ENCODE measurements around the gene TACC3.

TACC3 gene

GRCh38 chr4:1748465-1748995, 27.2 kb downstream of the TACC3 start:
- Mint-ChIP-seq H3K27ac (no peak overlapping the region), H3K36me3 (ENCODE audit: insufficient read depth) (peaks cover 14% of the 10 kb centered on the region), H3K4me1 (ENCODE audit: low read depth in 2 of 2) (peaks cover 0 to 2% of the 10 kb centered on the region in 2 donors), H3K9me3 (no peaks in the 10 kb centered on the region), H3K27me3 (peaks cover 0 to 11% of the 10 kb centered on the region in 2 donors), H3K4me3 (no peak overlapping the region)
- ATAC-seq (replicated peaks) = peak; percentile 71
- DNase-seq = peak; percentile 72 to 73 (median 72)

DNA sequence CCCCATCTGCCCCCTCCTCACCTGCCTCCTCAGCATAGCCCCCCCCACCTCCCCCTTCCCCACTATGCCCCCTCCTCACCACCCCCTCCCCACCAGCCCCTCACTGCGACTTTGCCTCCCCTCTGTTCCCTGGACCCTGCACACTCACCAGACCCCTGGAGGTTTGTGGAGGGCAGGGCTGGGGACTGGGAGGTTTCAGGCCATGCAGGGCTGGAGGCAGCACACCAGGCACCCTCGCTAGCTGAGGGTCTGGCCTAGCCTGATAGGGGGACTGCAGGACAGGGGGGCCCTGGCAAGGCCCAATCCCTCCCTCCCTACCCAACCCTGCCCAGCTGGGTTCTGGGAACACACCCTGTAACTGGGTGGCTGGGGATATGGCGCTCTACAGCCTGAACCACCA, 28.0 kb downstream of the TACC3 start:
- no peaks in the 10 kb centered on the region for H3K9me3 Mint-ChIP-seq
- DNase-seq = no peak
- no peak overlapping the region for H3K4me3 Mint-ChIP-seq

GRCh38 chr4:1749826-1750225, 28.5 kb downstream of the TACC3 start:
- Mint-ChIP-seq H3K27me3 (peaks cover 0 to 11% of the 10 kb centered on the region in 2 donors), H3K4me1 (ENCODE audit: low read depth in 2 of 2) (peaks cover 0 to 2% of the 10 kb centered on the region in 2 donors), H3K36me3 (ENCODE audit: insufficient read depth) (peaks cover 3% of the 10 kb centered on the region), H3K27ac (no peak overlapping the region), H3K4me3 (no peak overlapping the region), H3K9me3 (no peaks in the 10 kb centered on the region)
- DNase-seq (no peak), ATAC-seq (replicated peaks) (no peak)

More for the DNA sequence above, 28.0 kb downstream of the TACC3 start:
- peaks cover 5% of the 10 kb centered on the region for H3K36me3 Mint-ChIP-seq (ENCODE audit: insufficient read depth)
- H3K27me3 Mint-ChIP-seq = peaks cover 0 to 11% of the 10 kb centered on the region in 2 donors
- peaks cover 0 to 2% of the 10 kb centered on the region in 2 donors for H3K4me1 Mint-ChIP-seq (ENCODE audit: low read depth in 2 of 2)
- H3K27ac Mint-ChIP-seq = no peak overlapping the region
- ATAC-seq (replicated peaks) = no peak

DNA sequence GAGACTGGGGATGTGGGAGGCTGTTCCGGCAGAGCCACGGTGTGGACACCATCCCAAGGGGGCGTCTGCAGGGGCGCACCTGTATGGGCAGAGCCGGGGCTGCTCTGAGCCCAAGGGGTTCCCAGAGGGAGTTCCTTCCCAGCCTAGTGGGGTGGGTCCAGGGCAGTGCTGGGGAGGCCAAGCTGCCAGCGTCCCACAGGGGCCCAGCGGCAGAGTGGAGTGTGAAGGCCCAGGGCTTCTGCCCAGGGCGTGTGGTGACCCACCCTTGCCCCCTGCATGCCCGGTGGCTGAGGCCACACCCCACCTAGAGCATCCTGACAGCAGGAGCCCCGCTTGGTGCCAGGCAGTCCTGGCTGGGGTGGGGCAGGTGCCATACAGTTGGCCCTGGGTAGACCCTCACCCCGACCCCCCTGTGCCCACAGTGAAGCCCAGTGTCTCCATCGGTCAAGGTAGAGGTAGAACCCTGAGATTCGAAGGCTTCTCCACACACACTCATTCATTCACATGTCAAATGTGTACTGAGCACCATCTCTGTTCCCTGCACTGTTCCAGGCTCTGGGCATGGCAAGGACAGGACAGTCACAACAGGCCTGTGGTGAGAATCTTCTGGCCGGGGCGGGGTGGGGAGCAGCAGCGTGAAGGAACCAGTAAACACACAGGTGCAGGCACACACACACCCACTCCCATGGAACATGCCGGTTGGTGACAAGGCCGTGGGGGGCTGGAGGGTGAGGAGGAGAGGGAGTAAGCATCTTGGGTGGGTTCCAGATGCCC, 29.2 kb downstream of the TACC3 start:
- no peak for DNase-seq
- H3K36me3 Mint-ChIP-seq (ENCODE audit: insufficient read depth) = peaks cover 3% of the 10 kb centered on the region
- peaks cover 0 to 11% of the 10 kb centered on the region in 2 donors for H3K27me3 Mint-ChIP-seq
- no peaks in the 10 kb centered on the region for H3K9me3 Mint-ChIP-seq
- H3K4me3 Mint-ChIP-seq = no peak overlapping the region
- ATAC-seq (replicated peaks) = no peak
- H3K4me1 Mint-ChIP-seq (ENCODE audit: low read depth in 2 of 2) = peaks cover 0 to 2% of the 10 kb centered on the region in 2 donors
- H3K27ac Mint-ChIP-seq = no peak overlapping the region

GRCh38 chr4:1751155-1751918, 30.0 kb downstream of the TACC3 start:
- no peak overlapping the region for H3K27ac Mint-ChIP-seq
- DNase-seq (no peak), ATAC-seq (replicated peaks) (no peak)
- peaks cover 0 to 2% of the 10 kb centered on the region in 2 donors for H3K4me1 Mint-ChIP-seq (ENCODE audit: low read depth in 2 of 2)
- H3K4me3 Mint-ChIP-seq = no peak overlapping the region
- H3K36me3 Mint-ChIP-seq (ENCODE audit: insufficient read depth) = peaks cover 1% of the 10 kb centered on the region
- no peaks in the 10 kb centered on the region for H3K9me3 Mint-ChIP-seq
- peaks cover 0 to 11% of the 10 kb centered on the region in 2 donors for H3K27me3 Mint-ChIP-seq

DNA sequence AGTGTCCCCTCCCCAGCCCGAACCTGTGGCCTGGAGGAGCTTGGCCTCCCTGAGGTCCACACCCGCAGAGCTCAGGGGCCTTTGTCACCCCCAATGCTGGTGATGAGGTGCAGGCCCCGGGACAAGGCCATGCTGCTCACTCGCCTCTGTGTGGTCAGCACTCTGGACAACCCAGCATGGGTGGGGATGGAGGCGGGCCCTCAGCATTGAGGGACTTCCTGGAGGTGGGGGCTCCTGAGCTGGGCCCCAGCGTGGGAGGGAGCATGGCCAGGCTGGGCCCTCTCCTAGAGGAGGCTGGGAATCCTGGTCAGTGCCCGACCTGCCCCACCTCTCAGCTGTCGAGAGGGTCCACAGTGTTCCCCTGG, 30.6 kb downstream of the TACC3 start:
- no peak for ATAC-seq (replicated peaks)
- Mint-ChIP-seq H3K4me3 (no peak overlapping the region), H3K27ac (no peak overlapping the region), H3K27me3 (peaks cover 0 to 11% of the 10 kb centered on the region in 2 donors), H3K4me1 (ENCODE audit: low read depth in 2 of 2) (peaks cover 0 to 2% of the 10 kb centered on the region in 2 donors), H3K36me3 (ENCODE audit: insufficient read depth) (no peaks in the 10 kb centered on the region), H3K9me3 (no peaks in the 10 kb centered on the region)
- DNase-seq = no peak

GRCh38 chr4:1752284-1753041, 31.1 kb downstream of the TACC3 start:
- no peaks in the 10 kb centered on the region for H3K9me3 Mint-ChIP-seq
- ATAC-seq (replicated peaks) (no peak), DNase-seq (no peak)
- H3K36me3 Mint-ChIP-seq (ENCODE audit: insufficient read depth) = no peaks in the 10 kb centered on the region
- H3K27me3 Mint-ChIP-seq = peaks cover 0 to 11% of the 10 kb centered on the region in 2 donors
- no peak overlapping the region for H3K4me3 Mint-ChIP-seq
- H3K4me1 Mint-ChIP-seq (ENCODE audit: low read depth in 2 of 2) = peaks cover 0 to 2% of the 10 kb centered on the region in 2 donors
- no peak overlapping the region for H3K27ac Mint-ChIP-seq

GRCh38 chr4:1753294-1753696, 32.0 kb downstream of the TACC3 start:
- H3K9me3 Mint-ChIP-seq = no peaks in the 10 kb centered on the region
- no peak for DNase-seq
- H3K4me1 Mint-ChIP-seq (ENCODE audit: low read depth in 2 of 2) = peaks cover 0 to 2% of the 10 kb centered on the region in 2 donors
- no peak overlapping the region for H3K4me3 Mint-ChIP-seq
- no peaks in the 10 kb centered on the region for H3K36me3 Mint-ChIP-seq (ENCODE audit: insufficient read depth)
- ATAC-seq (replicated peaks) = no peak
- peaks cover 0 to 11% of the 10 kb centered on the region in 2 donors for H3K27me3 Mint-ChIP-seq
- H3K27ac Mint-ChIP-seq = no peak overlapping the region

GRCh38 chr4:1753697-1754311, 32.5 kb downstream of the TACC3 start:
- DNase-seq (no peak), ATAC-seq (replicated peaks) (no peak)
- H3K9me3 Mint-ChIP-seq = no peaks in the 10 kb centered on the region
- H3K4me1 Mint-ChIP-seq (ENCODE audit: low read depth in 2 of 2) = peaks cover 0 to 2% of the 10 kb centered on the region in 2 donors
- no peak overlapping the region for H3K4me3 Mint-ChIP-seq
- H3K27me3 Mint-ChIP-seq = peaks cover 0 to 11% of the 10 kb centered on the region in 2 donors
- H3K36me3 Mint-ChIP-seq (ENCODE audit: insufficient read depth) = no peaks in the 10 kb centered on the region
- no peak overlapping the region for H3K27ac Mint-ChIP-seq

GRCh38 chr4:1754336-1754735, 33.0 kb downstream of the TACC3 start:
- ATAC-seq (replicated peaks) = no peak
- no peaks in the 10 kb centered on the region for H3K9me3 Mint-ChIP-seq
- H3K27me3 Mint-ChIP-seq = peaks cover 0 to 11% of the 10 kb centered on the region in 2 donors
- no peak overlapping the region for H3K4me3 Mint-ChIP-seq
- no peaks in the 10 kb centered on the region for H3K36me3 Mint-ChIP-seq (ENCODE audit: insufficient read depth)
- peaks cover 0 to 2% of the 10 kb centered on the region in 2 donors for H3K4me1 Mint-ChIP-seq (ENCODE audit: low read depth in 2 of 2)
- DNase-seq = no peak
- H3K27ac Mint-ChIP-seq = no peak overlapping the region

GRCh38 chr4:1755297-1755696, 34.0 kb downstream of the TACC3 start:
- ATAC-seq (replicated peaks) (no peak), DNase-seq (no peak)
- Mint-ChIP-seq H3K4me1 (ENCODE audit: low read depth in 2 of 2) (peaks cover 0 to 3% of the 10 kb centered on the region in 2 donors), H3K27ac (no peak overlapping the region), H3K4me3 (no peak overlapping the region), H3K9me3 (no peaks in the 10 kb centered on the region), H3K27me3 (peaks cover 0 to 6% of the 10 kb centered on the region in 2 donors), H3K36me3 (ENCODE audit: insufficient read depth) (no peaks in the 10 kb centered on the region)

DNA sequence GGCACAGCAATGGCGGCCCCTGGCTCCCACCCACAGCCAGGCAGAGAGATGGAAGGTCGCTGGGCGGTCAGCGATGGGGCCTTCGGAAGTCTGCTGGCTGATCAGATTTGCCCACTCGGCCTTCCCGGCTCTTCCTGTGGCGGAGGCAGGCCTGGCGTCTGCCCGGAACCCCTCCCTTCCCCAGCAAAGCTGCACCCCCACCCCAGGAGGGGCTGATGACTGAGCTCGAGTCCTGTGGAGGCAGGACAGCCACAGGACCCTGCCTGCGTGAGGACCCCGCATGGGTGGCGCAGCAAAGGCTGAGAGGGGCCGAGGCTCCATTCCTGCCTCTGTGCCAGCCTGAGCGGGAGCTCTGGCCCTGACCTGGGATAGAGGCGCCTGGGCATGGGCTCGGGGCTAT, 34.8 kb downstream of the TACC3 start:
- ATAC-seq (replicated peaks) = no peak
- DNase-seq = no peak
- Mint-ChIP-seq H3K4me1 (ENCODE audit: low read depth in 2 of 2) (peaks cover 0 to 1% of the 10 kb centered on the region in 2 donors), H3K9me3 (no peaks in the 10 kb centered on the region), H3K4me3 (no peak overlapping the region), H3K27me3 (no peaks in the 10 kb centered on the region), H3K36me3 (ENCODE audit: insufficient read depth) (no peaks in the 10 kb centered on the region), H3K27ac (no peak overlapping the region)
